ENCODE measurements around the gene STUM.

- no peak for TF ChIP-seq CTCF (IDR thresholded peaks at IDR 0.05)
- TF ChIP-seq POLR2A (IDR thresholded peaks at IDR 0.05): no peak
Observed at GRCh38 chr1:226563666-226564065, 15.1 kb downstream of the STUM start.
